SH-SY5Y (cell line): ENCODE data around the gene UBE2F.

Experiments used
- GATA2 ChIP-seq: IDR thresholded peaks from 2 replicates; pipeline ENCODE4 v1.6.1; 2011; ENCODE audit warnings: mild to moderate bottlenecking, low read depth, low read length
- GATA3 ChIP-seq: IDR thresholded peaks from 2 replicates; pipeline ENCODE4 v1.6.1; 2011; ENCODE audit warnings: low read depth, mild to moderate bottlenecking, low read length, moderate library complexity

DNA sequence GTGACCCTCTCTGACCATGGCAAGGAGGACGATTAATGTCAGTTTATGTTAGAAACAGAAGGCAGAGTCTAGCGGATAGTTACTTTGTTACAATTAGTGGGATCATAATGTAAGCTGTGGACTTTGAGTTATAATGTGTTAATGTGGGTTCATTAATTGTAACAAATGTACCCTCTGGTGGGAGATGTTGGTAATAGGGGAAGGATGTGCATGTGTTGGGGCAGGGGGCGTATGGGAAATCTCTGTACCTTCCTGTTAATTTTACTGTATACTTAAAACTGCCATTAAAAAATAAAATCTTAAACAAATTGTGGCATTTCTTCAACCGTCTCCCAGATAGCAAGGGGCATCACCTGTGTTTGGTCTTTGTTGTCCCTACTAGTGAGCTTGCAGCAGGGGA is 4.8 kb downstream of the UBE2F start:
- TF ChIP-seq GATA2 (no peak), GATA3 (no peak)
